ENCODE data around the gene TNS1. TPM values are rescaled to one million over a fixed set of nuclear protein-coding genes. Genes with fewer than 3 reads are reported as not detected.

Gene TNS1
- total RNA-seq, 1 experiment from 2014 or later, result 6.2 TPM

DNA sequence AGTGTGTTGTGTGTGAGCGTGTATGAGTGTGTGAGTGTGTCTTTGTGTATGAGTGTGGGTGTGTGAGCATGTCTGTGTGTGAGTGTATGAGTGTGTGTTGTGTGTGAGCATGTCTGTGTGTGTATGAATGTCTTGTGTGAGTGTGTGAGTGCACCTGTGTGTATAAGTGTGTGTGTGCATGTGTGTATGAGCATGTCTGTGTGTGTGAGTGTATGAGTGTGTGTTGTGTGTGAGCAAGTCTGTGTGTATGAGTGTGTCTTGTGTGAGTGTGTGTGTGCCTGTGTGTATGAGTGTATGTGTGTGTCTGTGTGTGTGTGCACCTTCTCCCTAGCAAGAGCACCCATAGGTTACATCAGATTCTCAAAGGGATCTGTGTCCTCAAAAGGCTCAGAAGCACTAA is 28.5 kb upstream of the TNS1 start:
- H3K9me2 ChIP-seq (ENCODE audit: insufficient read depth), result no peaks in the 10 kb centered on the region
- ChIA-PET POLR2A (no interaction called here), RAD21 (ENCODE audit: low non-redundant PET in 1 of 2, low total read pairs in 2 of 2, uncharacterized antibody in 2 of 2, unreplicated experiment in 2 of 2) (no interaction called here), CTCF (no interaction called here)
- H4K20me1 ChIP-seq (ENCODE audit: insufficient read depth), result no peaks in the 10 kb centered on the region
- no peak overlapping the region for H2AFZ ChIP-seq (ENCODE audit: low read depth, low read length, poor library complexity, severe bottlenecking)
- no peaks in the 10 kb centered on the region for H3K36me3 ChIP-seq (ENCODE audit: control insufficient read depth in 1 of 2, insufficient read depth in 2 of 2, low read length in 2 of 2)
- no peaks in the 10 kb centered on the region for H3K79me2 ChIP-seq (ENCODE audit: insufficient read depth, low read length)
- H3K27ac ChIP-seq (ENCODE audit: low read depth, low read length), result no peak overlapping the region
- no peak overlapping the region for H3K4me2 ChIP-seq (ENCODE audit: low read length)
- H3K4me1 ChIP-seq (ENCODE audit: control insufficient read depth in 1 of 2, insufficient read depth in 2 of 2, low read length in 2 of 2), result peaks cover 0 to 4% of the 10 kb centered on the region in 2 experiments; a peak in 1 of 4 replicates
- H3K9ac ChIP-seq (ENCODE audit: low read length), result no peak overlapping the region
- no peak for TF ChIP-seq SP1 (IDR thresholded peaks at IDR 0.05; ENCODE audit: low read depth)
- no peak for TF ChIP-seq SRF (IDR thresholded peaks at IDR 0.05; ENCODE audit: low read depth)
- no peak for TF ChIP-seq EZH2 (IDR thresholded peaks at IDR 0.05)
- TF ChIP-seq YY1 (IDR thresholded peaks at IDR 0.05; ENCODE audit: extremely low read depth, insufficient replicate concordance, low read depth, low read length), result no peak
- TF ChIP-seq, protein P1, sequence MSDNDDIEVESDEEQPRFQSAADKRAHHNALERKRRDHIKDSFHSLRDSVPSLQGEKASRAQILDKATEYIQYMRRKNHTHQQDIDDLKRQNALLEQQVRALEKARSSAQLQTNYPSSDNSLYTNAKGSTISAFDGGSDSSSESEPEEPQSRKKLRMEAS (IDR thresholded peaks at IDR 0.05), result no peak
- TF ChIP-seq FOSL1 (IDR thresholded peaks at IDR 0.05; ENCODE audit: low read depth), result no peak
- TF ChIP-seq RAD21 (IDR thresholded peaks at IDR 0.05; ENCODE audit: low read depth), result no peak
- no peak for TF ChIP-seq TCF7L2 (IDR thresholded peaks at IDR 0.05; ENCODE audit: borderline replicate concordance, extremely low read depth, insufficient read depth, insufficient read length)
- no peak for TF ChIP-seq EZH2phosphoT487 (IDR thresholded peaks at IDR 0.05; ENCODE audit: borderline replicate concordance)
- no peak for TF ChIP-seq EGR1 (IDR thresholded peaks at IDR 0.05; ENCODE audit: low read depth)
- TF ChIP-seq SIN3A (IDR thresholded peaks at IDR 0.05; ENCODE audit: low read depth), result no peak
- no peak for TF ChIP-seq POLR2AphosphoS5 (IDR thresholded peaks at IDR 0.05; ENCODE audit: low read depth, low read length)
- TF ChIP-seq, protein P2, sequence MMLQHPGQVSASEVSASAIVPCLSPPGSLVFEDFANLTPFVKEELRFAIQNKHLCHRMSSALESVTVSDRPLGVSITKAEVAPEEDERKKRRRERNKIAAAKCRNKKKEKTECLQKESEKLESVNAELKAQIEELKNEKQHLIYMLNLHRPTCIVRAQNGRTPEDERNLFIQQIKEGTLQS (IDR thresholded peaks at IDR 0.05), result no peak
- TF ChIP-seq ZNF274 (IDR thresholded peaks at IDR 0.05; ENCODE audit: low read depth, low read length), result no peak
- TF ChIP-seq, protein P3, sequence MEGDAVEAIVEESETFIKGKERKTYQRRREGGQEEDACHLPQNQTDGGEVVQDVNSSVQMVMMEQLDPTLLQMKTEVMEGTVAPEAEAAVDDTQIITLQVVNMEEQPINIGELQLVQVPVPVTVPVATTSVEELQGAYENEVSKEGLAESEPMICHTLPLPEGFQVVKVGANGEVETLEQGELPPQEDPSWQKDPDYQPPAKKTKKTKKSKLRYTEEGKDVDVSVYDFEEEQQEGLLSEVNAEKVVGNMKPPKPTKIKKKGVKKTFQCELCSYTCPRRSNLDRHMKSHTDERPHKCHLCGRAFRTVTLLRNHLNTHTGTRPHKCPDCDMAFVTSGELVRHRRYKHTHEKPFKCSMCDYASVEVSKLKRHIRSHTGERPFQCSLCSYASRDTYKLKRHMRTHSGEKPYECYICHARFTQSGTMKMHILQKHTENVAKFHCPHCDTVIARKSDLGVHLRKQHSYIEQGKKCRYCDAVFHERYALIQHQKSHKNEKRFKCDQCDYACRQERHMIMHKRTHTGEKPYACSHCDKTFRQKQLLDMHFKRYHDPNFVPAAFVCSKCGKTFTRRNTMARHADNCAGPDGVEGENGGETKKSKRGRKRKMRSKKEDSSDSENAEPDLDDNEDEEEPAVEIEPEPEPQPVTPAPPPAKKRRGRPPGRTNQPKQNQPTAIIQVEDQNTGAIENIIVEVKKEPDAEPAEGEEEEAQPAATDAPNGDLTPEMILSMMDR (IDR thresholded peaks at IDR 0.05 in 2 of 3, conservative IDR thresholded peaks at IDR 0.05 in 1 of 3; ENCODE audit: borderline replicate concordance in 1 of 3, insufficient read depth in 1 of 3, low read depth in 2 of 3, low read length in 2 of 3), result no peak
- TF ChIP-seq, protein P4, sequence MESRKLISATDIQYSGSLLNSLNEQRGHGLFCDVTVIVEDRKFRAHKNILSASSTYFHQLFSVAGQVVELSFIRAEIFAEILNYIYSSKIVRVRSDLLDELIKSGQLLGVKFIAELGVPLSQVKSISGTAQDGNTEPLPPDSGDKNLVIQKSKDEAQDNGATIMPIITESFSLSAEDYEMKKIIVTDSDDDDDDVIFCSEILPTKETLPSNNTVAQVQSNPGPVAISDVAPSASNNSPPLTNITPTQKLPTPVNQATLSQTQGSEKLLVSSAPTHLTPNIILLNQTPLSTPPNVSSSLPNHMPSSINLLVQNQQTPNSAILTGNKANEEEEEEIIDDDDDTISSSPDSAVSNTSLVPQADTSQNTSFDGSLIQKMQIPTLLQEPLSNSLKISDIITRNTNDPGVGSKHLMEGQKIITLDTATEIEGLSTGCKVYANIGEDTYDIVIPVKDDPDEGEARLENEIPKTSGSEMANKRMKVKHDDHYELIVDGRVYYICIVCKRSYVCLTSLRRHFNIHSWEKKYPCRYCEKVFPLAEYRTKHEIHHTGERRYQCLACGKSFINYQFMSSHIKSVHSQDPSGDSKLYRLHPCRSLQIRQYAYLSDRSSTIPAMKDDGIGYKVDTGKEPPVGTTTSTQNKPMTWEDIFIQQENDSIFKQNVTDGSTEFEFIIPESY (IDR thresholded peaks at IDR 0.05; ENCODE audit: extremely low read depth, insufficient replicate concordance, low read length), result no peak
- TF ChIP-seq, protein P5, sequence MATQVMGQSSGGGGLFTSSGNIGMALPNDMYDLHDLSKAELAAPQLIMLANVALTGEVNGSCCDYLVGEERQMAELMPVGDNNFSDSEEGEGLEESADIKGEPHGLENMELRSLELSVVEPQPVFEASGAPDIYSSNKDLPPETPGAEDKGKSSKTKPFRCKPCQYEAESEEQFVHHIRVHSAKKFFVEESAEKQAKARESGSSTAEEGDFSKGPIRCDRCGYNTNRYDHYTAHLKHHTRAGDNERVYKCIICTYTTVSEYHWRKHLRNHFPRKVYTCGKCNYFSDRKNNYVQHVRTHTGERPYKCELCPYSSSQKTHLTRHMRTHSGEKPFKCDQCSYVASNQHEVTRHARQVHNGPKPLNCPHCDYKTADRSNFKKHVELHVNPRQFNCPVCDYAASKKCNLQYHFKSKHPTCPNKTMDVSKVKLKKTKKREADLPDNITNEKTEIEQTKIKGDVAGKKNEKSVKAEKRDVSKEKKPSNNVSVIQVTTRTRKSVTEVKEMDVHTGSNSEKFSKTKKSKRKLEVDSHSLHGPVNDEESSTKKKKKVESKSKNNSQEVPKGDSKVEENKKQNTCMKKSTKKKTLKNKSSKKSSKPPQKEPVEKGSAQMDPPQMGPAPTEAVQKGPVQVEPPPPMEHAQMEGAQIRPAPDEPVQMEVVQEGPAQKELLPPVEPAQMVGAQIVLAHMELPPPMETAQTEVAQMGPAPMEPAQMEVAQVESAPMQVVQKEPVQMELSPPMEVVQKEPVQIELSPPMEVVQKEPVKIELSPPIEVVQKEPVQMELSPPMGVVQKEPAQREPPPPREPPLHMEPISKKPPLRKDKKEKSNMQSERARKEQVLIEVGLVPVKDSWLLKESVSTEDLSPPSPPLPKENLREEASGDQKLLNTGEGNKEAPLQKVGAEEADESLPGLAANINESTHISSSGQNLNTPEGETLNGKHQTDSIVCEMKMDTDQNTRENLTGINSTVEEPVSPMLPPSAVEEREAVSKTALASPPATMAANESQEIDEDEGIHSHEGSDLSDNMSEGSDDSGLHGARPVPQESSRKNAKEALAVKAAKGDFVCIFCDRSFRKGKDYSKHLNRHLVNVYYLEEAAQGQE (IDR thresholded peaks at IDR 0.05; ENCODE audit: low read depth), result no peak
- no peak for TF ChIP-seq ZFX (IDR thresholded peaks at IDR 0.05)
- no peak for TF ChIP-seq ELF1 (IDR thresholded peaks at IDR 0.05; ENCODE audit: borderline replicate concordance, low read depth)
- H3K9me3 ChIP-seq (ENCODE audit: control insufficient read depth in 1 of 2, insufficient read depth in 1 of 2, low read depth in 1 of 2, low read length in 2 of 2), result no peaks in the 10 kb centered on the region
- DNase-seq (ENCODE audit: low read depth, low spot score) (no peak), ATAC-seq (no peak)
- H3K4me3 ChIP-seq (replicated peaks in 1 of 2; ENCODE audit: low read depth in 1 of 2, low read length in 2 of 2), result no peak overlapping the region
- BruUV-seq (replicated peaks), result no TSS peak
- no peaks in the 10 kb centered on the region for H3K27me3 ChIP-seq (ENCODE audit: insufficient read depth, low read length)
- intact Hi-C loops (cut with micrococcal nuclease), result no loop called here

All from HCT116 (cell line).